ENCODE measurements around the gene JUP. TPM values are rescaled to one million over a fixed set of nuclear protein-coding genes. Genes with fewer than 3 reads are reported as not detected.

The JUP gene
- total and polyA plus RNA-seq, 2 of the 13 experiments (the other 11 are each of a cell fraction or from before 2014, with no cell fraction given): 12.1 to 20.6 TPM

DNA sequence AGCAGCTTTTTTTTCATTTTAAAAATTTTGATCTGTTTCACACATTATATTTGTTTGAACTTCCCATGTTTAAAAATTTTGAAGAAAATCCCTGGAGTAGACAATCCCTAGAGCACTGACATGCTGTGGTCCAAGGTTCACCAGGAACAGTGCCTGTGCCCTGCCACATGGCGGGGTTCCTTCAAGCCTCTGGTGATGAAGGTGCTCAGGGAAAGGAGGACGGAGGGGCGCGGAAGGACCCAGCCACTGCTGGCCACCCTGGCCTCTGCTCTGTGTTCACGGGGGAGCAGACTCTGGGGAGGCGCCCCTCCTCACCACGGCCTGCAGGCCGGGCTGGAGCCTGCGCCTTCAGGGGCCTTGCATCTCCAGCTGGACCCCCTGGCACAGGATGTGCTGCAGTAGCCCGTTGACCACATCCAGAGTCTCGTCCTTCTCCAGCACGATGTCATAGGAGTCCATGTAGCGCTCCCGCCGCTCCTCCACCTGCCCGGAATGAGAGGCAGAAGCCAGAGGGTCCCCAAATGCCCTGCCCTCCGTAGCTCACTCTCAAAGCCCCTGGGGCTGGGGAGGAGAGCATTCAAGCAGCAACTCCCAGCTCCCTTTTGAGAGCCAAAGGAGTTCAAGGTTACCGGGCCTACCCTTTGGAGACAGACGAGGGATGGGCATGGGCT lies 38.8 kb upstream of the JUP start (continued):
- TF ChIP-seq GABPB1 (CRISPR knock-in tag; IDR thresholded peaks at IDR 0.05) (peak; percentile 26; the same call in 1 of the 2 replicates), HNF4A (CRISPR knock-in tag; IDR thresholded peaks at IDR 0.05) (peak; percentile 63), NFRKB (IDR thresholded peaks at IDR 0.05) (no peak)
- TF ChIP-seq, protein P1, sequence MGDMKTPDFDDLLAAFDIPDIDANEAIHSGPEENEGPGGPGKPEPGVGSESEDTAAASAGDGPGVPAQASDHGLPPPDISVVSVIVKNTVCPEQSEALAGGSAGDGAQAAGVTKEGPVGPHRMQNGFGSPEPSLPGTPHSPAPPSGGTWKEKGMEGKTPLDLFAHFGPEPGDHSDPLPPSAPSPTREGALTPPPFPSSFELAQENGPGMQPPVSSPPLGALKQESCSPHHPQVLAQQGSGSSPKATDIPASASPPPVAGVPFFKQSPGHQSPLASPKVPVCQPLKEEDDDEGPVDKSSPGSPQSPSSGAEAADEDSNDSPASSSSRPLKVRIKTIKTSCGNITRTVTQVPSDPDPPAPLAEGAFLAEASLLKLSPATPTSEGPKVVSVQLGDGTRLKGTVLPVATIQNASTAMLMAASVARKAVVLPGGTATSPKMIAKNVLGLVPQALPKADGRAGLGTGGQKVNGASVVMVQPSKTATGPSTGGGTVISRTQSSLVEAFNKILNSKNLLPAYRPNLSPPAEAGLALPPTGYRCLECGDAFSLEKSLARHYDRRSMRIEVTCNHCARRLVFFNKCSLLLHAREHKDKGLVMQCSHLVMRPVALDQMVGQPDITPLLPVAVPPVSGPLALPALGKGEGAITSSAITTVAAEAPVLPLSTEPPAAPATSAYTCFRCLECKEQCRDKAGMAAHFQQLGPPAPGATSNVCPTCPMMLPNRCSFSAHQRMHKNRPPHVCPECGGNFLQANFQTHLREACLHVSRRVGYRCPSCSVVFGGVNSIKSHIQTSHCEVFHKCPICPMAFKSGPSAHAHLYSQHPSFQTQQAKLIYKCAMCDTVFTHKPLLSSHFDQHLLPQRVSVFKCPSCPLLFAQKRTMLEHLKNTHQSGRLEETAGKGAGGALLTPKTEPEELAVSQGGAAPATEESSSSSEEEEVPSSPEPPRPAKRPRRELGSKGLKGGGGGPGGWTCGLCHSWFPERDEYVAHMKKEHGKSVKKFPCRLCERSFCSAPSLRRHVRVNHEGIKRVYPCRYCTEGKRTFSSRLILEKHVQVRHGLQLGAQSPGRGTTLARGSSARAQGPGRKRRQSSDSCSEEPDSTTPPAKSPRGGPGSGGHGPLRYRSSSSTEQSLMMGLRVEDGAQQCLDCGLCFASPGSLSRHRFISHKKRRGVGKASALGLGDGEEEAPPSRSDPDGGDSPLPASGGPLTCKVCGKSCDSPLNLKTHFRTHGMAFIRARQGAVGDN (CRISPR knock-in tag; IDR thresholded peaks at IDR 0.05): peak; percentile 57
- TF ChIP-seq, protein P2, sequence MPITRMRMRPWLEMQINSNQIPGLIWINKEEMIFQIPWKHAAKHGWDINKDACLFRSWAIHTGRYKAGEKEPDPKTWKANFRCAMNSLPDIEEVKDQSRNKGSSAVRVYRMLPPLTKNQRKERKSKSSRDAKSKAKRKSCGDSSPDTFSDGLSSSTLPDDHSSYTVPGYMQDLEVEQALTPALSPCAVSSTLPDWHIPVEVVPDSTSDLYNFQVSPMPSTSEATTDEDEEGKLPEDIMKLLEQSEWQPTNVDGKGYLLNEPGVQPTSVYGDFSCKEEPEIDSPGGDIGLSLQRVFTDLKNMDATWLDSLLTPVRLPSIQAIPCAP (CRISPR knock-in tag; IDR thresholded peaks at IDR 0.05; ENCODE audit: low read depth): 0 out of 2 replicates have a peak, but pooled peaks have one; percentile 30
- TF ChIP-seq, protein P3, sequence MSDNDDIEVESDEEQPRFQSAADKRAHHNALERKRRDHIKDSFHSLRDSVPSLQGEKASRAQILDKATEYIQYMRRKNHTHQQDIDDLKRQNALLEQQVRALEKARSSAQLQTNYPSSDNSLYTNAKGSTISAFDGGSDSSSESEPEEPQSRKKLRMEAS (IDR thresholded peaks at IDR 0.05): 0 out of 2 replicates have a peak, but pooled peaks have one; percentile 28
- TF ChIP-seq, protein P4, sequence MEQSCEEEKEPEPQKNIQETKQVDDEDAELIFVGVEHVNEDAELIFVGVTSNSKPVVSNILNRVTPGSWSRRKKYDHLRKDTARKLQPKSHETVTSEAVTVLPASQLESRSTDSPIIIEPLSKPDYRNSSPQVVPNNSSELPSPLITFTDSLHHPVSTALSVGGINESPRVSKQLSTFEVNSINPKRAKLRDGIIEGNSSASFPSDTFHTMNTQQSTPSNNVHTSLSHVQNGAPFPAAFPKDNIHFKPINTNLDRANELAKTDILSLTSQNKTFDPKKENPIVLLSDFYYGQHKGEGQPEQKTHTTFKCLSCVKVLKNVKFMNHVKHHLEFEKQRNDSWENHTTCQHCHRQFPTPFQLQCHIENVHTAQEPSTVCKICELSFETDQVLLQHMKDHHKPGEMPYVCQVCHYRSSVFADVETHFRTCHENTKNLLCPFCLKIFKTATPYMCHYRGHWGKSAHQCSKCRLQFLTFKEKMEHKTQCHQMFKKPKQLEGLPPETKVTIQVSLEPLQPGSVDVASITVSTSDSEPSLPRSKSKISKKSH (CRISPR knock-in tag; IDR thresholded peaks at IDR 0.05; ENCODE audit: borderline replicate concordance): no peak
